Smooth muscle cell (in vitro differentiated cells): ENCODE measurements around the gene NKAIN2. TPM values are rescaled to one million over a fixed set of nuclear protein-coding genes. Genes with fewer than 3 reads are reported as not detected.

Experiments used
- DNase-seq: peaks from one replicate; lab custom pipeline; 2025; ENCODE audit not compliant: unreplicated experiment; lab: John Stamatoyannopoulos, UW
- H2AFZ ChIP-seq: fragments of 200-600 bp; sonication (generic); 2 replicates; pipeline ENCODE4 v1.6.0; 2016; ENCODE audit warnings: antibody characterized with exemption, low read depth, mild to moderate bottlenecking
- H3F3A ChIP-seq: fragments of 200-600 bp; sonication (generic); 2 replicates; pipeline ENCODE4 v1.6.0; 2017; ENCODE audit warnings: antibody characterized with exemption, low read depth
- H3K27ac ChIP-seq: fragments of 200-600 bp; sonication (generic); 2 replicates; pipeline ENCODE4 v1.5.1; 2016; ENCODE audit warnings: low read depth, mild to moderate bottlenecking
- H3K27me3 ChIP-seq: fragments of 200-600 bp; sonication (generic); 2 replicates; pipeline ENCODE4 v1.6.1; 2016; ENCODE audit warnings: low read depth, mild to moderate bottlenecking
- H3K36me3 ChIP-seq: fragments of 200-600 bp; sonication (generic); 2 replicates; pipeline ENCODE4 v1.5.1; 2016; ENCODE audit warnings: low read depth
- H3K4me1 ChIP-seq: fragments of 200-600 bp; sonication (generic); 2 replicates; pipeline ENCODE4 v1.5.1; 2016; ENCODE audit warnings: low read depth
- H3K4me2 ChIP-seq: fragments of 200-600 bp; sonication (generic); 2 replicates; pipeline ENCODE4 v1.6.0; 2016; ENCODE audit warnings: mild to moderate bottlenecking
- H3K4me3 ChIP-seq: fragments of 200-600 bp; sonication (generic); 2 replicates; pipeline ENCODE4 v1.5.1; 2016; ENCODE audit warnings: mild to moderate bottlenecking
- H3K79me2 ChIP-seq: fragments of 200-600 bp; sonication (generic); 2 replicates; pipeline ENCODE4 v1.6.0; 2016; ENCODE audit warnings: low read depth, mild to moderate bottlenecking
- H3K9ac ChIP-seq: fragments of 200-600 bp; sonication (generic); 2 replicates; pipeline ENCODE4 v1.6.0; 2016; ENCODE audit warnings: low read depth
- H3K9me3 ChIP-seq: fragments of 200-600 bp; sonication (generic); replicated peaks from 2 replicates; pipeline ENCODE4 v1.5.1; 2016; ENCODE audit warnings: low read depth
- H4K20me1 ChIP-seq: fragments of 200-600 bp; sonication (generic); 2 replicates; pipeline ENCODE4 v1.6.0; 2016; ENCODE audit warnings: low read depth
- WGBS: methylation state at CpG from one replicate; pipeline ENCODE4 v1.1.7; 2016; ENCODE audit warnings: low lambda C conversion rate; 5-methylcytosine and 5-hydroxymethylcytosine counted together
- polyA plus RNA-seq: library from polyadenylated mRNA; unstranded; fragments of >200 nt; fragmentation: Nextera tagmentation; extraction: Ambion mirVana; gene quantifications from 2 replicates; pipeline ENCODE4 v1.2.1, GENCODE V29; 2016
- total RNA-seq: library from RNA; depleted of rRNA; stranded (reverse); fragments of >200 nt; gene quantifications from 2 replicates; pipeline ENCODE4 v1.2.3, GENCODE V29; 2014
- TF ChIP-seq, protein P1 (sequence below): fragments of 200-600 bp; sonication (generic); IDR thresholded peaks from 2 replicates; pipeline ENCODE4 v1.5.1; 2017; ENCODE audit warnings: borderline replicate concordance, mild to moderate bottlenecking, antibody characterized with exemption; ENCODE audit not compliant: insufficient read depth, poor library complexity, severe bottlenecking

NKAIN2 gene
- total and polyA plus RNA-seq, 2 experiments from 2014 or later: 0.09 TPM; not detected in 1

DNA sequence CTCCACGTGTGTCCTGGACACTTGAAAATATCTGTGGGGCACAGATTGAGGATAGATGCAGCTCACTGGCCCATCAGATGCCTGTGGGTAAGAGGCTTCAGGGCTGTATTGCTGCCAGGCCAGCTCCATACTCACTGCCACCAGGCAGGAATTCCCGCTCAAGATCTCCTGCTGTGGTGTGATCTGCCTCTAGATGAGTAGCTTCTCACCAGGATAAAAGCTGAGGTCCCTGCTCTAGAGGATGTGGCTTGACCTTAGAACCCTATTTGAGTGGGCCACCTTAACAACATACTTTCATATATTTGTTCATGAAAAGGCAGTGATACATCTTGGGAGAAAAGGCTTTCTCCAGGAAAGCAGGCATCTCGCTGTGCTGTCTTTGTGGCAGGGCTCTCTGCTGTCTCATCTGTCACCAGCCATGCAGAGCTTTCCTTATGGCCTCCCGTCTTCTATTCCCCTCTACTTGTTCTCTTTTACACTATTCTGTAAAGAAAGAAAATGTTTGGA is 992.9 kb downstream of the NKAIN2 start:
- Histone ChIP-seq H3K79me2 (no peaks in the 10 kb centered on the region), H2AFZ (no peak overlapping the region), H3K27ac (no peak overlapping the region), H3K36me3 (no peaks in the 10 kb centered on the region), H3K27me3 (no peaks in the 10 kb centered on the region), H3K9me3 (no peaks in the 10 kb centered on the region), H3K4me2 (no peak overlapping the region), H3K4me1 (no peaks in the 10 kb centered on the region), H3F3A (no peaks in the 10 kb centered on the region), H3K9ac (no peak overlapping the region), H3K4me3 (no peak overlapping the region), H4K20me1 (no peaks in the 10 kb centered on the region)
- DNase-seq: no peak
- WGBS: 88% methylated on average over 4 of the region's 4 CpGs
- TF ChIP-seq, protein P1, sequence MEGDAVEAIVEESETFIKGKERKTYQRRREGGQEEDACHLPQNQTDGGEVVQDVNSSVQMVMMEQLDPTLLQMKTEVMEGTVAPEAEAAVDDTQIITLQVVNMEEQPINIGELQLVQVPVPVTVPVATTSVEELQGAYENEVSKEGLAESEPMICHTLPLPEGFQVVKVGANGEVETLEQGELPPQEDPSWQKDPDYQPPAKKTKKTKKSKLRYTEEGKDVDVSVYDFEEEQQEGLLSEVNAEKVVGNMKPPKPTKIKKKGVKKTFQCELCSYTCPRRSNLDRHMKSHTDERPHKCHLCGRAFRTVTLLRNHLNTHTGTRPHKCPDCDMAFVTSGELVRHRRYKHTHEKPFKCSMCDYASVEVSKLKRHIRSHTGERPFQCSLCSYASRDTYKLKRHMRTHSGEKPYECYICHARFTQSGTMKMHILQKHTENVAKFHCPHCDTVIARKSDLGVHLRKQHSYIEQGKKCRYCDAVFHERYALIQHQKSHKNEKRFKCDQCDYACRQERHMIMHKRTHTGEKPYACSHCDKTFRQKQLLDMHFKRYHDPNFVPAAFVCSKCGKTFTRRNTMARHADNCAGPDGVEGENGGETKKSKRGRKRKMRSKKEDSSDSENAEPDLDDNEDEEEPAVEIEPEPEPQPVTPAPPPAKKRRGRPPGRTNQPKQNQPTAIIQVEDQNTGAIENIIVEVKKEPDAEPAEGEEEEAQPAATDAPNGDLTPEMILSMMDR: no peak

DNA sequence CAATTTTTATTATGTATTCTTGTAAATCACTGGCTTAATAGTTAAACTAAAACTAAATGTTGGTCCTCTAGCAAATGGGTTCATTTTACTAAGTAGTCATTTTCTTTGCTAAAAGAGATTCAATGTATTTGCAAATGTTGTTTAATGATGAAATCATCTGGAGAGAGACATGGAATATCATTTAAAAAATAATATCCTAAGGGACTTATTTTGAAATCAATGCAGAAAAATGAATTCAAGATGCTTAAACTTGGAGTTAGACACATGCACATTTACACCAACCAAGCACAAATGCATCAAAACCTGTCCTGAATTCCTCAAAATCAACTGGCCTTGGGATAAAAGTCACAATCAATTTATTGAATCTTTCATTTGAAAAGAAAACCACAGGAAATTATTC is 993.6 kb downstream of the NKAIN2 start:
- H3K9ac ChIP-seq: no peak overlapping the region
- H3K27ac ChIP-seq: no peak overlapping the region
- H3K4me2 ChIP-seq: no peak overlapping the region
- TF ChIP-seq, protein P1: no peak
- no peaks in the 10 kb centered on the region for H4K20me1 ChIP-seq
- no peaks in the 10 kb centered on the region for H3K27me3 ChIP-seq
- no peaks in the 10 kb centered on the region for H3K36me3 ChIP-seq
- no peaks in the 10 kb centered on the region for H3K79me2 ChIP-seq
- H3K4me1 ChIP-seq: no peaks in the 10 kb centered on the region
- no peak overlapping the region for H2AFZ ChIP-seq
- H3K9me3 ChIP-seq: no peaks in the 10 kb centered on the region
- H3F3A ChIP-seq: no peaks in the 10 kb centered on the region
- no peak overlapping the region for H3K4me3 ChIP-seq
- no peak for DNase-seq

DNA sequence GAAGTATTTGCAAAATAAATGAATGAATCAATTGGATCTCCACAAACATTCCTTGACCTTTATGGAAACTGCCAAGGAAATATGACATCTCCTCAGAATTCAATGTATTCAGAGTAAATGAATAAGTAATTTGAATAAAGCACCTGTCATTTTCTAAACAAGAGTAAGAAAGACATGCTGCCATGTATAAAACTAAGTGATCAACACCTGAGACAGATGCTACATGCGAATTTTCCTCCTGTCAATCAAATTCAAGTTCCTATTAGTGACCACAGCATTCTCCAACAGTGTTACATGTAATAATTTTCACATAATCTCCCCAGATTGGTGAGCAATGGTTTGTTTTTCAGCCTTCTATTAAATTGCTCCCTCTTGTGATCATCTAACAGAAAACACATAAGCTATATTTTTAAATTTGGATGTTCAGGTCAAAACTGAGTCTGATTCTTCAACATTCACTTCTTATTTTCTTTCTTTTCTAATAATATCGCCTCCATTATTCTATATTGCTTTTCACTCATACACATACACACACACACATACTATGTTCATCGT is 995.4 kb downstream of the NKAIN2 start:
- H4K20me1 ChIP-seq: no peaks in the 10 kb centered on the region
- no peaks in the 10 kb centered on the region for H3K36me3 ChIP-seq
- no peak overlapping the region for H3K27ac ChIP-seq
- no peaks in the 10 kb centered on the region for H3K9me3 ChIP-seq
- TF ChIP-seq, protein P1: peak; percentile 18
- H2AFZ ChIP-seq: no peak overlapping the region
- H3K4me3 ChIP-seq: no peak overlapping the region
- H3K4me2 ChIP-seq: no peak overlapping the region
- H3K9ac ChIP-seq: no peak overlapping the region
- no peak for DNase-seq
- H3K27me3 ChIP-seq: peaks cover 5% of the 10 kb centered on the region
- H3F3A ChIP-seq: no peaks in the 10 kb centered on the region
- no peaks in the 10 kb centered on the region for H3K4me1 ChIP-seq
- no peaks in the 10 kb centered on the region for H3K79me2 ChIP-seq
- WGBS: 88% methylated on average over 3 of the region's 3 CpGs

DNA sequence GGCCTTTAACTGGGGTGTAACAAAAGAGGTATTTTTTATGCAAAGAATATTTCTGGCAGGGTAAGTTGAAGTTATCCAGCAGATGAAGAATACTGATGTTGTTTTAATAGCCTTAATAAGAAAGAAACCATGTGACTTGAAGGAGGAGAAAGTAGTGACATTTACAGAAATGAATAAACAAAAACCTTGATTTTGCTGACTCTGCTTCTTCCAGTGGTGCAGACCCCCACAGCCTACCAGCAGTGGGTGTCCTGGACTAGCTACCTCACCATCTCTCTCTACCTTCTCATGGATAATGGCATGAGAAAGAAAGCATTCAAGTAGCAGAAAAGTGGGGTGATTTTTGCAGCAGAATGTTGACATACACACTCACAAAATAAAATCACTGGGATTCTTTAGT is 996.0 kb downstream of the NKAIN2 start:
- Histone ChIP-seq H4K20me1 (no peaks in the 10 kb centered on the region), H3K4me1 (no peaks in the 10 kb centered on the region), H3F3A (no peaks in the 10 kb centered on the region), H3K79me2 (no peaks in the 10 kb centered on the region), H3K36me3 (no peaks in the 10 kb centered on the region), H3K27ac (no peak overlapping the region), H3K4me2 (no peak overlapping the region), H3K27me3 (peaks cover 5% of the 10 kb centered on the region), H2AFZ (no peak overlapping the region), H3K9me3 (no peaks in the 10 kb centered on the region), H3K9ac (no peak overlapping the region), H3K4me3 (no peak overlapping the region)
- TF ChIP-seq, protein P1: no peak
- no peak for DNase-seq
